OCI-LY7 (cell line): ENCODE results near the gene MRAS. TPM values are rescaled to one million over a fixed set of nuclear protein-coding genes. Genes with fewer than 3 reads are reported as not detected.
"Not testable (repeated sequence)": the region's sequence is repeated elsewhere in the genome, so short reads cannot be mapped to it uniquely, and the experiment has no call there.

ENCODE experiments used
- BruUV-seq: library from RNA; stranded (reverse); fragments of 400-500 nt; replicated peaks from 2 replicates; lab custom pipeline; 2021; lab: Mats Ljungman, UMichigan
- CTCF ChIA-PET: fragments of 300-600 bp; sonication (Branson Sonifier 250); formaldehyde crosslinking; loops from one replicate; lab custom pipeline; 2022; ENCODE audit warnings: antibody characterized with exemption; ENCODE audit not compliant: unreplicated experiment; lab: Charles Lee
- POLR2A ChIA-PET: fragments of 300-600 bp; sonication (Branson Sonifier 250); formaldehyde crosslinking; loops from one replicate; lab custom pipeline; 2022; ENCODE audit warnings: antibody characterized with exemption; lab: Charles Lee
- DNase-seq: peaks from one replicate; pipeline ENCODE4 v3.0.0-alpha.2; 2015; ENCODE audit warnings: low spot score
- H2AFZ ChIP-seq: fragments of 200-600 bp; sonication (generic), shearing (Covaris generic); 2 replicates; pipeline ENCODE4 v1.6.1; 2014; ENCODE audit warnings: mild to moderate bottlenecking, antibody characterized with exemption, low read length, moderate library complexity
- H3K27ac ChIP-seq: fragments of 200-600 bp; sonication (generic); 2 replicates; pipeline ENCODE4 v1.5.1; 2014; ENCODE audit warnings: mixed run types, low read depth, mild to moderate bottlenecking, moderate library complexity, low read length, inconsistent platforms; ENCODE audit not compliant: poor library complexity, severe bottlenecking
- H3K36me3 ChIP-seq: fragments of 200-600 bp; sonication (generic); 2 replicates; pipeline ENCODE4 v1.6.1; 2014; ENCODE audit warnings: mild to moderate bottlenecking, antibody characterized with exemption, low read length, moderate library complexity, mixed read lengths; ENCODE audit not compliant: insufficient read depth
- H3K4me1 ChIP-seq: fragments of 200-600 bp; sonication (generic); 2 replicates; pipeline ENCODE4 v1.5.1; 2014; ENCODE audit warnings: mild to moderate bottlenecking, low read length; ENCODE audit not compliant: insufficient read depth, poor library complexity, severe bottlenecking
- H3K4me2 ChIP-seq: fragments of 200-600 bp; sonication (generic); 2 replicates; pipeline ENCODE4 v1.6.1; 2014; ENCODE audit warnings: mild to moderate bottlenecking, low read length
- H3K4me3 ChIP-seq: fragments of 200-600 bp; sonication (generic); 2 replicates; pipeline ENCODE4 v1.5.1; 2014; ENCODE audit warnings: mild to moderate bottlenecking, low read depth, low read length; ENCODE audit not compliant: poor library complexity, severe bottlenecking
- H3K79me2 ChIP-seq: fragments of 200-600 bp; sonication (generic); 2 replicates; pipeline ENCODE4 v1.6.1; 2016; ENCODE audit warnings: low read depth, mild to moderate bottlenecking, low read length, moderate library complexity, mixed read lengths; ENCODE audit not compliant: insufficient read depth
- H3K9me2 ChIP-seq: fragments of 200-600 bp; sonication (generic); 2 replicates; pipeline ENCODE4 v1.6.1; 2016; ENCODE audit warnings: mild to moderate bottlenecking, low read length, mixed read lengths; ENCODE audit not compliant: insufficient read depth
- H3K9me3 ChIP-seq: fragments of 200-600 bp; sonication (generic); 2 replicates; pipeline ENCODE4 v1.6.1; 2014; ENCODE audit warnings: mild to moderate bottlenecking, mixed run types, low read length, mixed read lengths
- H4K20me1 ChIP-seq: fragments of 200-600 bp; sonication (generic); 2 replicates; pipeline ENCODE4 v1.6.1; 2014; ENCODE audit warnings: mild to moderate bottlenecking, antibody characterized with exemption, low read length, moderate library complexity, mixed read lengths; ENCODE audit not compliant: insufficient read depth
- CTCF ChIP-seq: fragments of 200-600 bp; sonication (generic); conservative IDR thresholded peaks from 2 replicates; pipeline ENCODE4 v1.5.1; 2014; ENCODE audit warnings: mild to moderate bottlenecking, antibody characterized with exemption, low read length, moderate library complexity, mixed read lengths
- EZH2phosphoT487 ChIP-seq: fragments of 200-600 bp; sonication (generic); IDR thresholded peaks from 2 replicates; pipeline ENCODE4 v1.6.1; 2018; ENCODE audit warnings: low read depth, borderline replicate concordance, mild to moderate bottlenecking, mixed run types, antibody characterized with exemption, low read length, moderate library complexity, mixed read lengths
- intact Hi-C: fragments of 100-400 bp; cut with micrococcal nuclease; formaldehyde crosslinking; loops from one replicate; pipeline ENCODE4 v1.10.0; 2022; ENCODE audit not compliant: unreplicated experiment
- total RNA-seq, 2 experiments: library from RNA; depleted of rRNA in 1 of 2; stranded (reverse); fragments of >200 nt in 1 of 2; shearing (Covaris generic) in 1 of 2; gene quantifications; 2 replicates each; pipeline ENCODE4 v1.2.3, GENCODE V29; 2014 to 2022

Gene MRAS
- total RNA-seq, 2 experiments from 2014 or later, result not detected

GRCh38 chr3:138424323-138424722, 75.9 kb downstream of the MRAS start:
- ChIA-PET POLR2A (interaction anchor here (0.9 kb wide), 1 partner anchor 9 kb away, joined by 3 read pairs; no protein-coding TSS in a partner anchor), CTCF (no interaction called here)
- Histone ChIP-seq H3K4me2 (no peak overlapping the region), H4K20me1 (no peaks in the 10 kb centered on the region), H3K9me2 (no peaks in the 10 kb centered on the region), H3K27ac (no peak overlapping the region), H3K36me3 (no peaks in the 10 kb centered on the region), H2AFZ (no peak overlapping the region), H3K4me3 (no peak overlapping the region), H3K9me3 (no peaks in the 10 kb centered on the region), H3K4me1 (no peaks in the 10 kb centered on the region), H3K79me2 (no peaks in the 10 kb centered on the region)
- no TSS peak for BruUV-seq
- intact Hi-C loops, result no loop called here
- no peak for DNase-seq
- no peak for TF ChIP-seq EZH2phosphoT487
- no peak for TF ChIP-seq CTCF

- no peaks in the 10 kb centered on the region for H3K4me1 ChIP-seq
- H3K27ac ChIP-seq, result no peak overlapping the region
- H2AFZ ChIP-seq, result no peak overlapping the region
- no peak for TF ChIP-seq EZH2phosphoT487
- peak; percentile 41; the same call in 1 of the 2 replicates for TF ChIP-seq CTCF
- BruUV-seq, result no TSS peak
- no peaks in the 10 kb centered on the region for H3K9me3 ChIP-seq
- no peak overlapping the region for H3K4me3 ChIP-seq
- ChIA-PET CTCF (no interaction called here), POLR2A (interaction anchor here (0.7 kb wide), 1 partner anchor 95 kb away, joined by 4 read pairs; no protein-coding TSS in a partner anchor)
- no peaks in the 10 kb centered on the region for H3K36me3 ChIP-seq
- H4K20me1 ChIP-seq, result no peaks in the 10 kb centered on the region
- DNase-seq, result no peak
- no peaks in the 10 kb centered on the region for H3K9me2 ChIP-seq
- no peaks in the 10 kb centered on the region for H3K79me2 ChIP-seq
- intact Hi-C loops, result no loop called here
- H3K4me2 ChIP-seq, result no peak overlapping the region
Measured at GRCh38 chr3:138426211-138426610, 77.8 kb downstream of the MRAS start.

GRCh38 chr3:138426754-138427153, 78.4 kb downstream of the MRAS start:
- H4K20me1 ChIP-seq, BruUV-seq, H3K4me2 ChIP-seq, H3K9me3 ChIP-seq, H3K36me3 ChIP-seq, H3K4me1 ChIP-seq, POLR2A ChIA-PET, intact Hi-C loops, H2AFZ ChIP-seq, H3K9me2 ChIP-seq, CTCF ChIA-PET, H3K4me3 ChIP-seq, DNase-seq, H3K79me2 ChIP-seq, H3K27ac ChIP-seq: not testable (repeated sequence)
